Mesenchymal stem cell (in vitro differentiated cells and primary cell): Measurements from ENCODE around the gene CCDC149.

Experiments
- DNase-seq: peaks from one replicate; pipeline ENCODE4 v3.0.0-alpha.2; 2013
- H2AFZ ChIP-seq: one replicate; pipeline ENCODE4 v1.6.1; 2013; ENCODE audit warnings: low read depth, mild to moderate bottlenecking, control low read depth, inconsistent platforms, low read length, moderate library complexity
- H2AK5ac ChIP-seq: 2 replicates; pipeline ENCODE4 v1.6.1; 2013; ENCODE audit warnings: low read length, moderate library complexity, mild to moderate bottlenecking, inconsistent platforms; ENCODE audit not compliant: severe bottlenecking
- H2BK120ac ChIP-seq: one replicate; pipeline ENCODE4 v1.6.1; 2013; ENCODE audit warnings: low read depth, mild to moderate bottlenecking, inconsistent platforms, low read length, moderate library complexity
- H2BK12ac ChIP-seq, 2 experiments: one replicate each; pipeline ENCODE4 v1.6.1; 2013; ENCODE audit warnings: inconsistent platforms in 2 of 2, low read length in 2 of 2, mild to moderate bottlenecking in 2 of 2, moderate library complexity in 2 of 2, control low read depth in 1 of 2
- H2BK15ac ChIP-seq: one replicate; pipeline ENCODE4 v1.6.1; 2013; ENCODE audit warnings: mild to moderate bottlenecking, low read depth, inconsistent platforms; ENCODE audit not compliant: poor library complexity, severe bottlenecking
- H2BK5ac ChIP-seq: 2 replicates; pipeline ENCODE4 v1.6.1; 2013; ENCODE audit warnings: low read depth, mild to moderate bottlenecking, low read length, control low read depth, inconsistent platforms; ENCODE audit not compliant: poor library complexity, severe bottlenecking
- H3K14ac ChIP-seq, 2 experiments: one replicate each; pipeline ENCODE4 v1.6.1; 2013; ENCODE audit warnings: inconsistent platforms in 2 of 2, low read length in 2 of 2, control low read depth in 1 of 2, mild to moderate bottlenecking in 1 of 2, moderate library complexity in 1 of 2
- H3K18ac ChIP-seq, 2 experiments: one replicate each; pipeline ENCODE4 v1.6.1; 2013; ENCODE audit warnings: inconsistent platforms in 2 of 2, low read length in 2 of 2, control low read depth in 1 of 2, low read depth in 1 of 2, mild to moderate bottlenecking in 1 of 2
- H3K23ac ChIP-seq, 2 experiments: one replicate each; pipeline ENCODE4 v1.6.1; 2013; ENCODE audit warnings: inconsistent platforms in 2 of 2, low read length in 2 of 2, mild to moderate bottlenecking in 2 of 2, moderate library complexity in 2 of 2, control low read depth in 1 of 2
- H3K27ac ChIP-seq: 2 replicates; pipeline ENCODE4 v1.5.1; 2013; ENCODE audit warnings: mild to moderate bottlenecking, moderate library complexity, low read length, control low read depth, inconsistent platforms; ENCODE audit not compliant: poor library complexity, severe bottlenecking
- H3K27me3 ChIP-seq, 2 experiments: 2 replicates each; pipeline versions ENCODE4 v1.6.1 to v1.7.0; 2013; ENCODE audit warnings: low read length in 2 of 2, mild to moderate bottlenecking in 2 of 2, moderate library complexity in 2 of 2, control low read depth in 1 of 2, inconsistent platforms in 1 of 2; ENCODE audit not compliant: control insufficient read depth in 1 of 2, insufficient read depth in 1 of 2
- H3K36me3 ChIP-seq, 2 experiments: 2 replicates each; pipeline versions ENCODE4 v1.6.1 to v1.7.0; 2013; ENCODE audit warnings: low read length in 2 of 2, control low read depth in 1 of 2, inconsistent platforms in 1 of 2, low read depth in 1 of 2, mild to moderate bottlenecking in 1 of 2; ENCODE audit not compliant: insufficient read depth in 2 of 2, control insufficient read depth in 1 of 2
- H3K4ac ChIP-seq, 2 experiments: one replicate each; pipeline ENCODE4 v1.6.1; 2013; ENCODE audit warnings: inconsistent platforms in 2 of 2, low read length in 2 of 2, mild to moderate bottlenecking in 2 of 2, moderate library complexity in 2 of 2, control low read depth in 1 of 2, low read depth in 1 of 2
- H3K4me1 ChIP-seq: 2 replicates; pipeline ENCODE4 v1.6.1; 2013; ENCODE audit warnings: low read depth, low read length, control low read depth; ENCODE audit not compliant: control insufficient read depth, insufficient read depth
- H3K4me2 ChIP-seq: 2 replicates; pipeline ENCODE4 v1.6.1; 2013; ENCODE audit warnings: low read length, mild to moderate bottlenecking, inconsistent platforms; ENCODE audit not compliant: poor library complexity, severe bottlenecking
- H3K4me3 ChIP-seq, 2 experiments: 2 replicates each; pipeline versions ENCODE4 v1.5.1 to v1.7.0; 2013; ENCODE audit warnings: low read length in 2 of 2, mild to moderate bottlenecking in 2 of 2, control low read depth in 1 of 2, low read depth in 1 of 2; ENCODE audit not compliant: insufficient read depth in 1 of 2
- H3K79me1 ChIP-seq: replicated peaks from 2 replicates; pipeline ENCODE4 v1.6.1; 2013; ENCODE audit warnings: mild to moderate bottlenecking, control low read depth, low read length, inconsistent platforms; ENCODE audit not compliant: poor library complexity, severe bottlenecking
- H3K9ac ChIP-seq: 2 replicates; pipeline ENCODE4 v1.7.0; 2013; ENCODE audit warnings: mild to moderate bottlenecking, low read length, moderate library complexity
- H3K9me3 ChIP-seq: 2 replicates; pipeline ENCODE4 v1.7.0; 2013; ENCODE audit warnings: mild to moderate bottlenecking, low read length; ENCODE audit not compliant: control insufficient read depth
- H4K8ac ChIP-seq: one replicate; pipeline ENCODE4 v1.6.1; 2013; ENCODE audit warnings: inconsistent platforms, mild to moderate bottlenecking, low read length, moderate library complexity
- H4K91ac ChIP-seq: one replicate; pipeline ENCODE4 v1.6.1; 2013; ENCODE audit warnings: mild to moderate bottlenecking, low read length, inconsistent platforms
- WGBS: methylation state at CpG from one replicate; pipeline ENCODE4 v1.1.7; 2013; ENCODE audit warnings: mixed read lengths; 5-methylcytosine and 5-hydroxymethylcytosine counted together

CCDC149 gene

GRCh38 chr4:24896977-24897376 is 15.9 kb downstream of the CCDC149 start:
- Histone ChIP-seq H4K8ac (no peak overlapping the region), H3K9me3 (no peaks in the 10 kb centered on the region), H2BK5ac (no peak overlapping the region), H3K4me2 (no peak overlapping the region), H3K9ac (no peak overlapping the region), H3K79me1 (peaks cover 10% of the 10 kb centered on the region), H3K23ac (no peak overlapping the region), H3K27ac (no peak overlapping the region), H3K4ac (no peak overlapping the region), H3K14ac (no peak overlapping the region), H2BK15ac (no peak overlapping the region), H2BK12ac (no peak overlapping the region), H3K18ac (no peak overlapping the region), H3K4me1 (peaks cover 5% of the 10 kb centered on the region), H2AK5ac (no peak overlapping the region), H4K91ac (no peak overlapping the region), H2AFZ (no peak overlapping the region), H2BK120ac (no peak overlapping the region), H3K36me3 (peaks cover 5 to 15% of the 10 kb centered on the region in 2 experiments), H3K4me3 (no peak overlapping the region), H3K27me3 (peaks cover 0 to 6% of the 10 kb centered on the region in 2 experiments)
- no peak for DNase-seq
- WGBS: 92% methylated on average over 5 of the region's 5 CpGs

- Histone ChIP-seq H3K27ac (no peak overlapping the region), H2AK5ac (no peak overlapping the region), H3K4ac (no peak overlapping the region), H2BK120ac (no peak overlapping the region), H3K14ac (no peak overlapping the region), H3K36me3 (peaks cover 5 to 19% of the 10 kb centered on the region in 2 experiments), H2BK5ac (no peak overlapping the region), H4K91ac (no peak overlapping the region), H2BK15ac (no peak overlapping the region), H3K79me1 (peaks cover 9% of the 10 kb centered on the region), H2AFZ (no peak overlapping the region), H3K23ac (no peak overlapping the region), H3K18ac (no peak overlapping the region), H3K9ac (no peak overlapping the region), H3K4me2 (no peak overlapping the region), H3K9me3 (no peaks in the 10 kb centered on the region), H2BK12ac (no peak overlapping the region), H3K4me1 (peaks cover 5% of the 10 kb centered on the region), H3K4me3 (no peak overlapping the region), H3K27me3 (peaks cover 0 to 6% of the 10 kb centered on the region in 2 experiments), H4K8ac (no peak overlapping the region)
- DNase-seq: no peak
- 20% methylated on average over 1 of the region's 3 CpGs for WGBS
Measured at GRCh38 chr4:24896056-24896455, 16.8 kb downstream of the CCDC149 start.

- Histone ChIP-seq H2BK15ac (no peak overlapping the region), H3K27me3 (peaks cover 0 to 6% of the 10 kb centered on the region in 2 experiments), H2BK5ac (no peak overlapping the region), H2AK5ac (no peak overlapping the region), H2BK120ac (no peak overlapping the region), H3K4ac (no peak overlapping the region), H3K23ac (no peak overlapping the region), H3K4me2 (no peak overlapping the region), H3K4me1 (peaks cover 5% of the 10 kb centered on the region), H3K9me3 (no peaks in the 10 kb centered on the region), H2AFZ (no peak overlapping the region), H3K36me3 (peaks cover 5 to 24% of the 10 kb centered on the region in 2 experiments), H4K8ac (no peak overlapping the region), H3K27ac (no peak overlapping the region), H3K79me1 (peaks cover 9% of the 10 kb centered on the region), H3K9ac (no peak overlapping the region), H3K14ac (no peak overlapping the region), H4K91ac (no peak overlapping the region), H3K18ac (no peak overlapping the region), H2BK12ac (no peak overlapping the region), H3K4me3 (no peak overlapping the region)
- no CpG with 5 or more reads among the region's 1 CpG for WGBS
- no peak for DNase-seq
Measured at GRCh38 chr4:24895461-24895860, 17.4 kb downstream of the CCDC149 start.

GRCh38 chr4:24894846-24895245 is 18.0 kb downstream of the CCDC149 start:
- Histone ChIP-seq H3K23ac (no peak overlapping the region), H3K27ac (no peak overlapping the region), H3K79me1 (peaks cover 8% of the 10 kb centered on the region), H4K8ac (no peak overlapping the region), H2AFZ (no peak overlapping the region), H3K9ac (no peak overlapping the region), H3K4ac (no peak overlapping the region), H4K91ac (no peak overlapping the region), H2BK5ac (no peak overlapping the region), H3K4me3 (no peak overlapping the region), H3K36me3 (peaks cover 5 to 25% of the 10 kb centered on the region in 2 experiments), H2BK120ac (no peak overlapping the region), H3K4me2 (no peak overlapping the region), H2BK12ac (no peak overlapping the region), H2AK5ac (no peak overlapping the region), H3K9me3 (no peaks in the 10 kb centered on the region), H3K14ac (no peak overlapping the region), H3K27me3 (peaks cover 0 to 6% of the 10 kb centered on the region in 2 experiments), H2BK15ac (no peak overlapping the region), H3K18ac (no peak overlapping the region), H3K4me1 (peaks cover 5% of the 10 kb centered on the region)
- 91% methylated on average over 9 of the region's 9 CpGs for WGBS
- no peak for DNase-seq
